WERI-Rb-1 (cell line): ENCODE measurements around the gene SCNN1B.

Source experiments
- DNase-seq: peaks from one replicate; pipeline ENCODE4 v3.0.0-alpha.2; 2020
- H3K27ac ChIP-seq: fragments of 250-450 bp; sonication (Bioruptor Pico); 2 replicates; pipeline ENCODE4 v1.5.1; 2020; ENCODE audit warnings: mild to moderate bottlenecking, moderate library complexity
- H3K27me3 ChIP-seq: fragments of 250-450 bp; sonication (Bioruptor Pico); 2 replicates; pipeline ENCODE4 v1.5.1; 2021; ENCODE audit warnings: mild to moderate bottlenecking, low read depth, moderate library complexity; ENCODE audit not compliant: insufficient read depth, severe bottlenecking
- H3K36me3 ChIP-seq: fragments of 250-450 bp; sonication (Bioruptor Pico); 2 replicates; pipeline ENCODE4 v1.5.1; 2020; ENCODE audit warnings: mild to moderate bottlenecking, moderate library complexity
- H3K4me3 ChIP-seq: 2 replicates; pipeline ENCODE4 v1.5.1; 2011; ENCODE audit warnings: low read depth, mild to moderate bottlenecking, control low read depth, low read length
- H3K9me3 ChIP-seq: fragments of 250-450 bp; sonication (Bioruptor Pico); 2 replicates; pipeline ENCODE4 v1.5.1; 2021; ENCODE audit warnings: mild to moderate bottlenecking, moderate library complexity; ENCODE audit not compliant: severe bottlenecking
- CTCF ChIP-seq: IDR thresholded peaks from 2 replicates; pipeline ENCODE4 v1.5.1; 2011; ENCODE audit warnings: low read depth, mild to moderate bottlenecking, control low read depth, inconsistent platforms, low read length

SCNN1B gene

DNA sequence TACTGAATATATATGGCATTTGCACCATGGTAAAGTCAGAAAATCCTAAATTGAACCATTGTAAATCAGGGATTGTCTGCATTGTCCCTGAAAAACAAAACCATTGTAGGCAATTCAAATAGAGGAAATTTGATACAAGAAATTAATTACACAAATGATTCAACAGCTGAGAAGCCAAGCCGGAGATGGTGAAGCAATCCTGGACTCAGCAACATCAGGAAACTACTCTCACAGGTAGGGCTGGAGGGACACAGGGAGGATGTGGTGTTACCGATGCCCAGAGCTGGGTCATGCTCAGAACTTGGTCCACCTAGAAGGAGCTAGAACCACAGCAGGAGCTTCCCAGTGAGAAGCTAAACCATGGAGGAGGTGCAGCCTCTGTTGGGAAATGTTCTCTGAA, 18.5 kb upstream of the SCNN1B start:
- Histone ChIP-seq H3K4me3 (no peak overlapping the region), H3K27ac (no peak overlapping the region), H3K9me3 (no peaks in the 10 kb centered on the region), H3K27me3 (no peaks in the 10 kb centered on the region), H3K36me3 (no peaks in the 10 kb centered on the region)
- TF ChIP-seq CTCF = no peak
- no peak for DNase-seq

DNA sequence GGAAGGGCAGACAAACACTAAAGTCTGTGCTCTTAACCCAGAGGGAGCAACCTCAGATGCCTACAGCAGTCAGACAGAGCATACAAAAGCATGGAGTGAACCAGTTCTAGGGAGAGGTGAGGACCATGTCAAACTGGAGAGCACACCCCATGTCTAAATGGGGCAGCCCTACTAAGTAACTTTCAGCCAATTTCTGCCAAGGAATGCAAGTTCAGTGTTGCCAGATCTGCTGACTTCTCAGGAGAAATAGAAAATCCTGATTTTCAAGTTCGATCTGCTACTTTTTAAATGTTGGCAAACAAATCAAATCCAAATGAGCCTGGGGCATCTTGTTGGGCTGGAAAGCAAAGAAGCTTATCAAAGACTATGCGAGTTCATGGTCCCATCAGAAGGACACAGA, 17.5 kb upstream of the SCNN1B start:
- Histone ChIP-seq H3K27ac (no peak overlapping the region), H3K36me3 (no peaks in the 10 kb centered on the region), H3K9me3 (no peaks in the 10 kb centered on the region), H3K27me3 (no peaks in the 10 kb centered on the region), H3K4me3 (no peak overlapping the region)
- DNase-seq = no peak
- TF ChIP-seq CTCF = no peak

GRCh38 chr16:23286131-23286532, 16.0 kb upstream of the SCNN1B start:
- no peak for DNase-seq
- Histone ChIP-seq H3K36me3 (no peaks in the 10 kb centered on the region), H3K27me3 (no peaks in the 10 kb centered on the region), H3K9me3 (no peaks in the 10 kb centered on the region), H3K27ac (no peak overlapping the region), H3K4me3 (no peak overlapping the region)
- no peak for TF ChIP-seq CTCF

- Histone ChIP-seq H3K36me3 (no peaks in the 10 kb centered on the region), H3K4me3 (no peak overlapping the region), H3K9me3 (no peaks in the 10 kb centered on the region), H3K27ac (no peak overlapping the region), H3K27me3 (no peaks in the 10 kb centered on the region)
- TF ChIP-seq CTCF = no peak
- no peak for DNase-seq
Observed at GRCh38 chr16:23288209-23288608, 13.9 kb upstream of the SCNN1B start.

- no peaks in the 10 kb centered on the region for H3K9me3 ChIP-seq
- TF ChIP-seq CTCF = no peak
- H3K36me3 ChIP-seq = no peaks in the 10 kb centered on the region
- H3K4me3 ChIP-seq = no peak overlapping the region
- no peak for DNase-seq
- H3K27ac ChIP-seq = no peak overlapping the region
- H3K27me3 ChIP-seq = no peaks in the 10 kb centered on the region
Observed at GRCh38 chr16:23288726-23289512, 13.2 kb upstream of the SCNN1B start.
